Body of pancreas (tissue), 4 donors: Measurements from ENCODE around the gene WDR41.

ENCODE experiments used
- CTCF ChIP-seq, 7 experiments: fragments of 450-650 bp in 4 of 7; fragments of 200-600 bp in 3 of 7; sonication (generic) in 3 of 7; IDR thresholded peaks; one replicate each; pipeline ENCODE4 v1.5.1; 2016 to 2019; ENCODE audit warnings: antibody characterized with exemption in 7 of 7
- POLR2A ChIP-seq, 3 donors: fragments of 450-650 bp; IDR thresholded peaks; one replicate each; pipeline ENCODE4 v1.6.1; 2016; ENCODE audit warnings: antibody characterized with exemption in 3 of 3, mild to moderate bottlenecking in 2 of 3

GRCh38 chr5:77461287-77461686, 30.8 kb downstream of the WDR41 start:
- TF ChIP-seq CTCF (IDR thresholded peaks at IDR 0.05) (no peak), POLR2A (IDR thresholded peaks at IDR 0.05) (no peak)
